Measurements from ENCODE around the gene SATB1.

SATB1 gene

DNA sequence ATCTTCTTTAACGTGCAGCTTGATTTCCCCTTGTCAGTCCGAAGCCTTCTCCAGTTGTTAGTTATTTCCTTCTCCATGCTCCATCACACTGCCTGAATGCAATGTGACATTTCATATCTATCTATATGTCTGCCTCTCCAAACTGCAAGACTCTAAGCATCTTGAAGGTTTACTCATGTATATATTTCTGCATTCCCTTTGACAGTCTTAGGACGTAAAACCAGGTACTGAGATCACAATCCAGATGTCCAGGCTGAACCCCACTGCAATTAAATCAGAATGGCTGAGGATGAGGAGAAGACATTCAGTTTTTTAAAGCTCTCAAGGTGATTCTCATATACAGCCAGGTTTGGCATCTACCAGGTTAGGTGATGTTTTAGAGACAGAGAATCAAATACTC lies 6.1 kb upstream of the SATB1 start:
- no peak for DNase-seq (ENCODE audit: low spot score)

DNA sequence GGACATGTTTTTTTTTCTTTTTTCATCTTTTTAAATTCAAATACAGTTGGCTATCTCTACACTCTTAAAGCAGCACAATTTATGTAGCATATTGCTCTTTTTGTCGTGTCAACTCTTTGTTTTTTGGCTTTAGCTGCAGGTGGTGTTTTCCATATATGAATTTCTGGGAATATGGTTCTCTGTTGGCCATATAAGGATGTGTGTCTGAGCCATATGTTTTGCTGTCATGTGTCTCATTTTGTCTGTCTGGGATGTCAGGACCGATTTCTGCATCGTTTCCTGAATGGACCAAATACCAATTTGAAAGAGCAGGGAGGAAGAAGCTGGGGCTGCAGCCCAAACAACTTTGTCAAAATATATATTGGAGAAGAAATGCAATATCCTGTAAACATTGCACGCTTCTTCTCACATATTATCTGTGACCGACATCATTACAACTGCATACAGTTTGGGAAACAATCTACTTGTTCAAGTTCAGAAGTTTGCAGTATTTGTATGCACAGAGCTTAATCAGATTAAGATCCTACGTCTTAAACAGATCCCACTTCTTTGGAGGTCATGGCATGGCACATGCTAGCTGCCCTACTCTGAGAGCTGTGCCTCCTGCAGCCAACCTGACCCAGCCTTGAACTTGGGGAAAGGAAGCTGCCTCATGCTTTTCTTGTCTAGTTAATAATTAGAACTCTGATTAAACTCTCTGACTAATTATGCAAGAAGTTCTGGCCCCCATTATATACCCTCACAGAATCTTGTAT lies 4.0 kb upstream of the SATB1 start:
- DNase-seq (ENCODE audit: low spot score), result no peak

DNA sequence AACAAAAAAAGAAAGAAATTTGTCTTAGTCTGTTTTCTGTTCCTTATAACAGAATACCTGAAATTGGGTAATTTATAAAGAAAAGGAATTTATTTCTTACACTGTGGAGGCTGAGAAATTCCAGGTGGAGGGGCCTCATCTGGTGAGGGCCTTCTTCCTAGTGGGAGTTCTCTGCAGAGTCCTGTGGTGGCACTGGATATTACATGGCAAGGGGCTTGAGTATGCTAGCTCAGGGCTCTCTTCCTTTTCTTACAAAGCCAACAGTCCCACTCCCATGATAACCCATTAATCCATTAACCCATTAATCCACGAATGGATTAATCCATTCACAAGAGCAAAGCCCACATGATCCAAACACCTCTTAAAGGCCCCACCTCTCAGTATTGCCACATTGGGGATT lies 2.9 kb upstream of the SATB1 start:
- no peak for DNase-seq (ENCODE audit: low spot score)

DNA sequence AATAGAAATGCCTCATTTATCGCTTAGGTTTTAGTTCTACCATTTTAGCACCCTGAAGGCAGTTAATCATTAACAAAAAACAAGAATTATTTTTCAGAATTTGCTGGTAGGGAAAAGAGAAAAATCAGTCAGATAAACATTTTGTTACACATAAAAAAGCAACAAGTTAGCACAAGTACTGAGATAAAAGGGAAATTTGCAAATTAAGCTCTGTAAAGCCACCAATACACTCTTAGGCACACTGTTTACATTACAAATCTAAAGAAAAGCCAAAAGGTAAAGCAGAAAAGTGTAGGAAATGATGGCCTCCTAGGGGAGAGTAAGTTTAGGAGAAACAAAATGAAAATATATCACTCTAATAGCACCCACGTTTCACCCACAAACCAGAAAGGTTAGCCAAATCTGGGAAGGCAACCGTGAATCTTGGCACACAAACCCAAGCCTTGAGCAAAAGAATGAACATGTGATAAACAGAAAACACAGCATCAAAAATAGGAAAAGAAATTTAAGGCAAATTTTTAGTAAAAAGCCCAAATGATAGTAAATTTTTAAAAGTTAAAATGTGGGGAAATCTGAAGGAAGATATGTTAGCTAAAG lies 1.6 kb upstream of the SATB1 start:
- DNase-seq (ENCODE audit: low spot score), result no peak

DNA sequence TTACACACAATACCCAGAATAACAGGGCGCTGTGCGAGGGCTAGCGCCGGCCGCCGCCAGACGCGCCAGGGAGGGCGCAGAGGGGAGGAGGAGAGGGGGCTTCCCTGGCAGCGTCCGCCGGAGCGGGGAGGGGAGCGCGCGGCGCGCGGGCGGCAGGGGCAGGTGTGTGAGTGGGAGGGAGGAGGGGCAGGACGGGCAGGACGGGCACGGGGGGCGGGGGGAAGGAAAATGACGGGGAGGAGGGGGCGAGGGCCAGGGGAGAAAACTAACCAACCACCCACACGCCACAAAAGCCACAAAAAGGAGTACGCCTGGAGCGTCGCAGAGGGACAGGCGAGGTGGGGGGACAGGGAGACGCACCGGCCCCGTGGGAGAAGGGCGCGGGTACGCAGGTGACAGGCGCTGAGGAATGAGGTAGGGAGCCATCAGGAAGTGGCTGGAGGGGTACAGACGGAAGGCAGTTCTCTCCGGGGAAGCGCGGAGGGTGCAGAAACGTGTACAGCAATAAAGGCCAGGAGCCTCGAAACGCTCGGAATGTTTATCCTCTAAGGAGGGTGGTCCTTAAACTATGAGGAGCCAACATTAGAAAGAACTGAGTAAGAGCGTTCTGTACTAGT lies 610 bp upstream of the SATB1 start:
- peak; percentile 80 for DNase-seq (ENCODE audit: low spot score)

DNA sequence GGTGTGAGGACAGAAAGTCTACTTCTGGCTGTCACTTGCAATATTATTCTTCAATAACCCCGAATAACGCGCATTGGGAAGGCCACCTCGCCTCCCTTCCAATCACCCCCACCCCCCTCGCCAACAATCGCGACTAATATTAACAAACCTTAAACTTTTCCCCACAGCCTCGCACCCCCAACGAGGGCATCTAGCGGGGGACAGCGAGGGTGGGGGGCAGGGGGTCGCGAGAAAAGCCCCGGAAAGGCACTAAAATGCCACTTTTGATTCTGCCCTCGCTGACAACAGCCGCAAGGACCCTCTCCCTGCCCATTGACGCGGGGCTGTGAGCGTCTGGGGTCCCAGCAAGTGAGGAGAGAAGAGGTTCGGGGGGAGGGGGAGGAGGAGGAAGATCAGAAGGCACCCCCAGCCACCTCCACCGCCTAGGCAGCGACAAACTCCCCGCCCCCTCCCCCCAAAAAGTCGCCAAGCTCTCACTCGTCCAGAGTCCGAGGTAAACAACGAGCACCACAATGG lies 868 bp downstream of the SATB1 start:
- no peak for DNase-seq (ENCODE audit: low spot score)

DNA sequence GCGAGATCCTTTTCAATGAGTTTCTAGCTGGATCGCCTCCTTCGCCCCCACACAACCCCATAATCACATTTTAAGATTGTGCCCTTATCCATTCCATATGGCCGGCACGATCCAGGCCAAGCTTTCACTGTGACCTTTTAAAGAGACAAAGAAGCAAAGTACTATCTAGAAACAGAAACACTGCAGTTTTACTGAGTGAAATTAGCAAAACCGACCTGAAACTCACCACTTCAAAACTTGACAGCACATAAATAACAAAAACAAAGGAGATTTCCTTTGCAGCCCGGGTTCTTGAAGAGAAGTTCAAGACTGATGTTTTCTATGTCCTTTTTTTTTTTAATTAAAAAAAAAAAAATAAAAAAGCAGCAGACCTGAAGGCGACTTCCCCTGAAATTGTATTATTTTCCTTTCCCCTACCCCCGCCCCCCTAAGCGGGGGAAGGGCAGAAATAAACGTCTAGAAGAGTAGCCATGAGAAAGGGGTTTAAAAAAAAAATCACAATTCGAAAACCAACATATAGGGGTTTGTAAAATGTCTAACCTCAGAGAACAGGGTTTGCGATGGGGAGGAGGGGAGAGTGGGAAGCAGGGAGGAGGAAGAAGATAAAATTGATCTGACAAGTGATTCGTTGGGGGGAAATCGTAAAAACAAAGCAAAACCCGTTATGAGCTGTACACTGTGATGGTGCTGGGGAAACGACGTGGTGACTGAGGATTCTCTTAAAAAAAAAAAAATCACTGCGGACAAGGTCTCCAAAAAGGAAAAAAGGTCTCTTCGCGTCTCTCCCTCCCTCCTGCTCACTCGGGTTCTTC lies 1.5 kb downstream of the SATB1 start:
- DNase-seq (ENCODE audit: low spot score), result peak; percentile 54

DNA sequence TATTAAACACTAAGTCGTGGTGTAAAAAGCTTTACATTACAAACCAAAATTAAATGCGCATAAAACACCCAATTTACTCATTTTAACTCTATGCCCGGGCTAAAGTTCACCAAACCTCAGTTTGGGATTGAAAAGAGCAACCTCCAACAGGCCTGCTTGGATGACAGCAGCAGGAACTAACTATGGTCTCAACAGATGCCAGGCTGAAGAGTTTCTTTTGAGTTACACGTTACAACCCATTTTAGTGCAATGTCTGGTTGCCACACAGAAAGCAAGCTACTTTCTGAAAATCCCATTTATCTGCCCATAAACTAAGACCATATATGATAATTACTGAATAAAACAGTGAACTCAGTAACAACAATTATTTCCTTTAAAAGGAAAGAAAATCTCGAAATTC lies 2.2 kb downstream of the SATB1 start:
- no peak for DNase-seq (ENCODE audit: low spot score)

DNA sequence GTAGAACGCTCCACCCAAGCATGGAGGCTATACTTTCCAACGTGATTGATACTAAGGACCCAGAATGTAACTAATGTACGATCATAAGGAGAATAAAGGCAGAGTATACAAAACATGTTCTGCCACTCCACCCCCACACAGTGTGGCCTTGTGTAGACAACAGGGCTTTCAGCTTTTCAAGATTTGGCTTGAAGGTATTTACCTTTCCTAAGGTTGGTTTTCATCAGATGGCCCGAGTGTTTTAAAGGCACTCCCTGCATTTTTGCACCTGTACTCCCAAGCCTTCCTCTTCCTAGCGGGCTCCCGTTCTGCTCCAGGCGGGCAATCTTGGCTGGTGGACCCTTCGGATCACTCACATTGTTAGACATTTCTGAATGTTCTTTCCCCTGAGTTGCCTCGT lies 4.6 kb downstream of the SATB1 start:
- no peak for DNase-seq (ENCODE audit: low spot score)

DNA sequence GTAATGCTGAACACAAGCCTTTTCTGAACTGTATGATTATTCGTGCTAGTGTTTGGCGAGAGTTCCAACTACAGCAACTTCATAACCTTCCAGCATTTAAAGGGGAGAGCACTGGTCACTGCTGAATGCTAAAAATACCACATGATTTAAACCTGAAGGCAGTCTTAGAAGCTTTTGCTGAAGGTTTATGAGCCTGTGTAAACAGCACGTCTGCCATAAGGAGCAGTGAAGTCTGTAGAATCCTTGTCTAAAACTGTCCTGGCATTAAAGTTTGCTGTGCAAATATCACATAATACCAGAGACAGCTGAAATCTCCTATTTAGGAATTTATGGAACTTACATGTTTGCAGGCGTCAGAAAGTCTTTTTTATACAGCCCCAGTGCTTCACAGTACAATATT lies 5.9 kb downstream of the SATB1 start:
- no peak for DNase-seq (ENCODE audit: low spot score)

DNA sequence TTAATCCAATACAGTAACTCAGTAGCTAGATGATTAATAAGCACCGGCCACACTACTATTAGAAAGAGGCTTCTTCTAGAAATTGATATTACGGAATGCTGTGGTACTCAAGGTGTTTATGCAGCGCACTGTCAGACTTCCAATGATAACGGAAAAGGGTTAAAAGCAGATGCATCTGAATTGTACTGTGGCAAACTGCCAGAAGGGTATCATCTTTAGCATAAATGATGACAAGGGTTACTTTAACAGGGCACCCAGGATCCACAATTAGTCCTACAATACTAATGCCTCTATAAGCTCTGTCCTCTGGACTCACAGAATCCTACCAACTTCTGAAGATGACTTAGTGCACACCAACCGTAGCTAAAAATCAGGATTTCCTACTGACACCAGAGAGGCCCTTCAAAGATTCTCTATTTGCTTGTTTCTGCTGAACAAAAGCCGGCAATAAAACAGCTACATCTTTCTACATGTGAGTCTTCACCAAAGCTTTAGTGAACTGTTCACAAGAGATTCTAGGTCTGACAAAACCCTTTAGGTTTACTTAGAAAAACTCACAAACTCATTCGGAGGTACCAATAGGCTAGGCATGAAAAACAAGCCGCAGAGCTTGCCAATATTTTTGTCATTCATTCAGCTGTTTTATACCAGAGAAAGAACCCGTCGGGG lies 7.1 kb downstream of the SATB1 start:
- no peak for DNase-seq (ENCODE audit: low spot score)

DNA sequence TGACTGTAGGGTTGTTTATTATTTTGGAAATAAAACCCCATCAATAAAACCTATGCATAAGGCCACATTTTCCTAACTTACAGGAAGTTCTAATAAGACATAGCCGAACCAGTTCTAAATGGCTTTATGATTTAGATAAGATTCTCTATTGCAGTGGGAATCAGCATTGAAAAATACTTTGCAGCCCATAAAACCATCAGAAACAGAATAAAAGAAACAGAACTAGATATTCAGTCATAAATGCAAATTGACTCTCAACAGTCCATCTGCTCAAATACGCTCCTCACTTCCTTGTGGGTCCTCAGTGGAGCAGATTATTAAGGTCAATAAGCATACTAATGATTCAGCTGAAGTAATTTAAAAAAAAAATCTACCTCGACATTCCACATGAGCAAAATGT lies 8.8 kb downstream of the SATB1 start:
- DNase-seq (ENCODE audit: low spot score), result no peak

DNA sequence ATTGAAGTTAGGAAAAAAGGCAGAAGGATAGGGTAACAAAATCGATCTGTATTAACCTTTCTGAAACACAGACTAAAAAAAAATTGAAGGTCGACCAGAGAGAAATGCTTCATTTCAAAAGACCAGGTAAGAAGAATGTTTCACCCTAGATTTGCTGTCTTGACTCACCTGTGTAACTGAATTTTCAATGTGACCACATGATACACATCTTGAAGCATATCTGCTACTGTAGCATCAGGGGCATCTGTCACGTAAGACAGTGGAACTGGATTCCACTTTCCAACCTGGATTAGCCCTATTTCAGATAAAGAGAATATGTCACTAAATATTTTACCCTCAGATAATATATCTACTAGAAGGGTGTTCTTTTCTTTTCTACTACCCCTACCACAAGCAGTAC lies 9.3 kb downstream of the SATB1 start:
- DNase-seq (ENCODE audit: low spot score), result no peak

DNA sequence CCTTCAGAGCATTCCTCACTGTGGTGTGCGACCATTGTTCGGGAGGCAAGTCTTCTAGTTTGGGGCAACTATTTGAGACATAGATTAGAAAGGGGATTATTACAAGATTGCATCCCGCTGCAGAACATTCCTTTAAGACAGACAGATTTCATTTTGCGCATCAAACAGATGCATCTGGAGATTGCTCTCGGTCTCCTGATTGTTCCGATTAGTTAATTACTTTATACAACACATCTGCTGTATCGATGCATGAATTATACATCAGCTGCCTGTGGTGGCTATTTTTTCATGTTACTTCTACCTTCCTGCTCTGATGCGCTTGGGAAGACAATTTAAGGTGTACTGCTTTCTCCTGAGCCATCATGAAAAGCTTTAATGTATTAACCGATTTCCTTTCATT lies 10.0 kb downstream of the SATB1 start:
- DNase-seq (ENCODE audit: low spot score), result no peak

DNA sequence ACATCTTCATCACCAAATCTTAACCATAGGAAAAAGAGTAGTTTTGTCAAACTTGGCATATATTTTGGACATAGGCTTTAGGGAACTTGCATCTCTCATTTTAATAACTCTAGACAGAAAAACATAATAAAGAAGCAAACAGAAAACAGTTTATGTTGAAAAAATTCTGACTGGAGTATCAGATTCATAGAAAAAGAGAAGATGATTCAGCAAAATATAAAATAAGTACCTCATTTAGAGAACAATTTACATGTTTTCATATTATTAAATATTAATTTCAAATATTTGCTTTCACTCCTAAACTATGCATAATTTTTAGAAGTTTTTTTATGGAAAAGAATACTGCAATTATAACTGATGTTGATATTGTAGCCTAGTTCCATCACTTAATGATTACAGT lies 12.5 kb downstream of the SATB1 start:
- DNase-seq (ENCODE audit: low spot score), result no peak

DNA sequence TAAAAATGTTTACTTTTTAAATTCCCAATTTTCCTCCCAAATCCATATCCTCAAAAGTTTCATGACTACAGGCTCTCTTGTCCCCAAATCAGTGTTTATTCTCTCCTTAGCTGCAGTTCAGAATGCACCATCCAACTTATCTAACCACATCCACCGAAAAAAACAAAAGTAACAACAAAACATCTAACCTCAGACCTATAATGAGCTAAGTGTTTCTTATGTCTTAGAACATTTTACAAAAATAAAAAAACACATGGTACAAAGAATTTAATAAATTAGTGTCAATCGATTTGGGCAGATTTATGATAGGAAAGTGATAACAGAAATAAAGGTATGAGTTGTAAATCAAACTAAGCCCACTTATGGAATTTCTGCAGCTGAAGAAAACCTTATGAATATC lies 13.6 kb downstream of the SATB1 start:
- no peak for DNase-seq (ENCODE audit: low spot score)

DNA sequence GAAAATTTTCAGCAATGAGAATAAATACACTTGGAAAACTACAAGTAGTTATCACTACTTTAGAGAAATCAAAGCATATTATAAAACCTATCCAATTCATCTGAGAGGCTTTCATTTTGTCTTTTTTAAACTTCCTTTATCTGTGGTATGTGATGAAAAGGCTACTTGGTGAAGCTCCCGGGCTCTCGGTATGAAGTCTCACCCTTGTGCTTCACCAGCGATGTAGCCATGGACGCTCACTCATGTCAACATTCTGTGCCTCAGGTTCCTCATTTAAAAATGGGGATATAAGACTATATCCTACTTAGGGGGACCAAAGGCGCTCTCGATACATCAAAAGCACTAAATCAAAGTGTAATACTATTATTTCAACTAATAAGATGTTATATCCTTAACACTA lies 14.9 kb downstream of the SATB1 start:
- no peak for DNase-seq (ENCODE audit: low spot score)

DNA sequence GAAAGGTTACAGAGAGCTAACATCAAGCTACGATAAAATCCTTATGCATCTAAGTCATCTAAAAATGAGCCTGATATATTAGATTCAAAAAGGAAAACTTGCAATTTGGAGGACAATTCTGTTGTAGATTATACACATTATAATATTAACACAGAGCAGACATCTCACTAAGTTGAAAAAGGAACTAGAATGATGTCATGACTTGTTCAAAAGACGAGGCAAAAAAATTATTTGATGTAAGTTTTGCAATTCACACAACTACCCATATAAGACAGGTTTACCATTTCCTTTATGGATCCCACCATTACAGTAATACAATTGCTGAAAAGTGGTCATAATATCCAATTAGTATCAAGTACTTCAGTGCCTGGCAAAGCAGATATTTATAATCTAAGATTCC lies 15.9 kb downstream of the SATB1 start:
- DNase-seq (ENCODE audit: low spot score), result no peak

DNA sequence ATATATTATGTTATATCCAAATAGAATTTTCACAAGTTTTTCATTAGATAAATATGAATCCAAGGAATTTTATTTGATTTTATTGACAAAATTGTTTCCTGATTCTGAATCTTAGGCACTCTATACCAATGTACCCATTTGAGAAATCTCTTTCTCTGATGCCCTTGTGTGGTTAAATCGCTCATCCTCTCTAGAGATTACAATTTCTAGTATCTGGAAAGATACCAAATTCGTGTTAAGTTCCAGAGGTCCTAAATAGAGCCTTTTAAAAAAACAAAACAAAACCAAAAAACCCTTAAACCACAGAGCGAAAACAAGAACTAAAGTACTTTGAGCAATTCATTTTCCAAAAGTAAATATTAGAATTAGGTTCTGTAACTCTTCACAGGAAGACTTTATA lies 20.0 kb downstream of the SATB1 start:
- no peak for DNase-seq (ENCODE audit: low spot score)

DNA sequence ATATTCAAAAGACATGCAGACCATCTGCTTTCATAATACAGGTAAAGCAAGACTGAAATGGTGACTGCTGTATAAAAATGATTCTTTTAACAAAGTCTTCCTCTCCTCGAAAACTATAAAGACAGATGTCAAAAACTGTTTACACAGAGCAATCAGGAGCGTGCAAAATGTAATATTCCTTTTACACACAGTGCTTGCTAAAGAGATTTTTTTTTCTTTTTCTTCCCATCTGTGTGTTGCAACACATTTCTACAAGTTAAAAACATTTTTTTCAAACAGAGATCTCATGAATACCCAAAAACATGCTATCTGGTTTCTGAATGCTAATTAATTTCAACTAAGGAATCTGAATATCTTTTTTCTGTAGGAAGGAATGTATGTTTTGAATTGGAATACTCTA lies 22.1 kb downstream of the SATB1 start:
- no peak for DNase-seq (ENCODE audit: low spot score)

DNA sequence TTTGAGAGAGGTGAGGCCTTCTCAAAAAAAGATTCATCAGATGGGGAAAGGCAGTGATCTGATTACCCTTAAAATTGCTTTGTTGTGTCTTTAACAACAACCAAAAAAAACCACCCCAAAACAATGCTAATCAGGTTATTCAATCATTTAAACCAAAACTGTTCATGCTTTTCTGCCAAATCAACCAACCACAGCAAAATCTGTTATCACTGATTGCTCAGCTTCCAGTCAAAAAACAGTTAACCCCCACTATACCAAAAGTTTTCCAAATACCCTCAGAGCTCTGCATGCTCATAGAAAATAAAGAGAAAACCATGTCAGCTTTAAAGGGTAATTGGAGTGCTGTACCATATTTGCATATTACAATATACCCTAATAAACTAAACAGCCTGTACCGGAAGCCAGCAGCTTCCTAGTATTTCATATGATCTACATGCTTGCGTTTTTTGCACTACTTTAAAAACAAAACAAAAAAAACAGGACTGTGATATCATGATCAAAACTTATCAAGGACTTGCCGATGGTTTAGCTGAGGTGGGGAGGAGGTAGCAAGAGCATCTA lies 22.8 kb downstream of the SATB1 start:
- DNase-seq (ENCODE audit: low spot score), result no peak

Measured in ecto neural progenitor cell (in vitro differentiated cells).